HCT116 (cell line): ENCODE data around the gene SH3TC2. TPM values are rescaled to one million over a fixed set of nuclear protein-coding genes. Genes with fewer than 3 reads are reported as not detected.

ENCODE experiments used
- ATAC-seq: fragments of 200-7000 bp; cut with Tn5 transposase; 2 replicates; pipeline ENCODE4 v1.9.1; 2020; ENCODE audit warnings: mild to moderate bottlenecking, moderate library complexity
- BruUV-seq: library from RNA; stranded (reverse); fragments of 400-500 nt; replicated peaks from 2 replicates; lab custom pipeline; 2021; lab: Mats Ljungman, UMichigan
- CTCF ChIA-PET: fragments of 300-600 bp; sonication (Branson Sonifier 250); formaldehyde crosslinking; loops from one replicate; lab custom pipeline; 2021; ENCODE audit warnings: antibody characterized with exemption; lab: Charles Lee
- POLR2A ChIA-PET: fragments of 300-600, 350-600 bp; sonication (Branson Sonifier 250); formaldehyde crosslinking; loops from one replicate; lab custom pipeline; 2021; ENCODE audit warnings: antibody characterized with exemption; lab: Charles Lee
- RAD21 ChIA-PET, 2 experiments: fragments of 300-600 bp; sonication (Branson Sonifier 250); formaldehyde crosslinking; loops; one replicate each; lab custom pipeline; 2023; ENCODE audit warnings: low total read pairs in 2 of 2; ENCODE audit not compliant: uncharacterized antibody in 2 of 2, unreplicated experiment in 2 of 2, low non-redundant PET in 1 of 2; lab: Charles Lee
- DNase-seq: peaks from one replicate; pipeline ENCODE4 v3.0.0-alpha.2; 2010; ENCODE audit warnings: low read depth, low spot score
- H2AFZ ChIP-seq: fragments of 200-600 bp; shearing (Covaris generic), sonication (generic); 2 replicates; pipeline ENCODE4 v1.6.1; 2017; ENCODE audit warnings: low read depth, mixed run types, mixed read lengths, antibody characterized with exemption, low read length; ENCODE audit not compliant: poor library complexity, severe bottlenecking
- H3K27ac ChIP-seq: 2 replicates; pipeline ENCODE4 v1.5.1; 2012; ENCODE audit warnings: low read depth, low read length
- H3K27me3 ChIP-seq: fragments of 200-600 bp; sonication (generic); 2 replicates; pipeline ENCODE4 v1.6.1; 2016; ENCODE audit warnings: mixed run types, low read length, mixed read lengths; ENCODE audit not compliant: insufficient read depth
- H3K36me3 ChIP-seq, 2 experiments: fragments of 200-500 bp in 1 of 2; fragments of 200-600 bp in 1 of 2; sonication (Bioruptor generic) in 1 of 2; sonication (generic) in 1 of 2; 2 replicates each; pipeline versions ENCODE4 v1.5.1 to v1.6.1; 2014 to 2016; ENCODE audit warnings: low read length in 2 of 2, inconsistent platforms in 1 of 2, mixed read lengths in 1 of 2, mixed run types in 1 of 2; ENCODE audit not compliant: insufficient read depth in 2 of 2, control insufficient read depth in 1 of 2
- H3K4me1 ChIP-seq, 2 experiments: fragments of 200-600 bp in 1 of 2; sonication (generic) in 1 of 2; 2 replicates each; pipeline versions ENCODE4 v1.5.1 to v1.6.1; 2012 to 2017; ENCODE audit warnings: low read length in 2 of 2, inconsistent platforms in 1 of 2, mild to moderate bottlenecking in 1 of 2, mixed read lengths in 1 of 2, mixed run types in 1 of 2, moderate library complexity in 1 of 2; ENCODE audit not compliant: insufficient read depth in 2 of 2, control insufficient read depth in 1 of 2
- H3K4me2 ChIP-seq: fragments of 200-600 bp; sonication (generic); 2 replicates; pipeline ENCODE4 v1.6.1; 2017; ENCODE audit warnings: mixed run types, low read length, mixed read lengths
- H3K4me3 ChIP-seq, 2 experiments: fragments of 200-600 bp in 1 of 2; sonication (generic) in 1 of 2; replicated peaks in 1 of 2; 2 replicates each; pipeline ENCODE4 v1.5.1; 2011 to 2016; ENCODE audit warnings: low read length in 2 of 2, control low read depth in 1 of 2, low read depth in 1 of 2, mild to moderate bottlenecking in 1 of 2, mixed read lengths in 1 of 2, mixed run types in 1 of 2
- H3K79me2 ChIP-seq: fragments of 200-600 bp; sonication (generic); 2 replicates; pipeline ENCODE4 v1.6.1; 2017; ENCODE audit warnings: mild to moderate bottlenecking, mixed run types, low read length, moderate library complexity, mixed read lengths; ENCODE audit not compliant: insufficient read depth
- H3K9ac ChIP-seq: fragments of 200-600 bp; sonication (generic); 2 replicates; pipeline ENCODE4 v1.6.1; 2016; ENCODE audit warnings: low read length, mixed read lengths
- H3K9me2 ChIP-seq: fragments of 200-600 bp; sonication (generic), shearing (Covaris generic); 2 replicates; pipeline ENCODE4 v1.6.1; 2017; ENCODE audit warnings: mixed run types, mild to moderate bottlenecking, moderate library complexity; ENCODE audit not compliant: insufficient read depth
- H3K9me3 ChIP-seq, 2 experiments: fragments of 200-500 bp in 1 of 2; fragments of 200-600 bp in 1 of 2; sonication (Bioruptor generic) in 1 of 2; sonication (generic) in 1 of 2; 2 replicates each; pipeline ENCODE4 v1.6.1; 2014 to 2017; ENCODE audit warnings: low read length in 2 of 2, mixed read lengths in 2 of 2, inconsistent platforms in 1 of 2, low read depth in 1 of 2, mild to moderate bottlenecking in 1 of 2, mixed run types in 1 of 2, moderate library complexity in 1 of 2; ENCODE audit not compliant: control insufficient read depth in 1 of 2, insufficient read depth in 1 of 2
- H4K20me1 ChIP-seq: fragments of 200-600 bp; sonication (generic), shearing (Covaris generic); 2 replicates; pipeline ENCODE4 v1.6.1; 2017; ENCODE audit warnings: mixed run types, mild to moderate bottlenecking, moderate library complexity; ENCODE audit not compliant: insufficient read depth
- CBX3 ChIP-seq: IDR thresholded peaks from 2 replicates; pipeline ENCODE4 v1.6.1; 2012; ENCODE audit warnings: low read depth
- CEBPB ChIP-seq: IDR thresholded peaks from 2 replicates; pipeline ENCODE4 v1.6.1; 2012; ENCODE audit warnings: low read depth
- EGR1 ChIP-seq: IDR thresholded peaks from 2 replicates; pipeline ENCODE4 v1.6.1; 2012; ENCODE audit warnings: low read depth
- EZH2 ChIP-seq: fragments of 200-600 bp; sonication (generic); IDR thresholded peaks from 2 replicates; pipeline ENCODE4 v1.6.1; 2017; ENCODE audit warnings: antibody characterized with exemption, mixed run types
- FOSL1 ChIP-seq: IDR thresholded peaks from 2 replicates; pipeline ENCODE4 v1.6.1; 2012; ENCODE audit warnings: low read depth
- JUND ChIP-seq: IDR thresholded peaks from 2 replicates; pipeline ENCODE4 v1.6.1; 2012
- POLR2AphosphoS5 ChIP-seq: IDR thresholded peaks from 2 replicates; pipeline ENCODE4 v1.6.1; 2011; ENCODE audit warnings: mild to moderate bottlenecking, low read depth, low read length, moderate library complexity
- RAD21 ChIP-seq: IDR thresholded peaks from 2 replicates; pipeline ENCODE4 v1.6.1; 2012; ENCODE audit warnings: low read depth, mild to moderate bottlenecking
- SIN3A ChIP-seq: IDR thresholded peaks from 2 replicates; pipeline ENCODE4 v1.6.1; 2012; ENCODE audit warnings: low read depth
- SP1 ChIP-seq: IDR thresholded peaks from 2 replicates; pipeline ENCODE4 v1.6.1; 2012; ENCODE audit warnings: low read depth
- TCF7L2 ChIP-seq: IDR thresholded peaks from 2 replicates; pipeline ENCODE4 v1.7.0; 2011; ENCODE audit warnings: borderline replicate concordance, inconsistent platforms; ENCODE audit not compliant: insufficient read depth, insufficient read length; ENCODE audit errors: extremely low read depth
- ZFX ChIP-seq: fragments of 450-650 bp; IDR thresholded peaks from 2 replicates; pipeline ENCODE4 v1.6.1; 2017
- intact Hi-C: fragments of 100-400 bp; cut with micrococcal nuclease; formaldehyde crosslinking; loops from 2 replicates; pipeline ENCODE4 v1.10.0; 2022
- total RNA-seq: library from RNA; stranded (reverse); gene quantifications from one replicate; pipeline ENCODE4 v1.2.1, GENCODE V29; 2021; ENCODE audit not compliant: unreplicated experiment
- TF ChIP-seq, protein P1 (sequence below): IDR thresholded peaks from 2 replicates; pipeline ENCODE4 v1.6.1; 2011; ENCODE audit warnings: mild to moderate bottlenecking, low read length, moderate library complexity; ENCODE audit not compliant: insufficient replicate concordance; ENCODE audit errors: extremely low read depth
- TF ChIP-seq, protein P2 (sequence below): IDR thresholded peaks from 2 replicates; pipeline ENCODE4 v1.6.1; 2012

Gene SH3TC2
- total RNA-seq, 1 experiment from 2014 or later: 12.8 TPM

DNA sequence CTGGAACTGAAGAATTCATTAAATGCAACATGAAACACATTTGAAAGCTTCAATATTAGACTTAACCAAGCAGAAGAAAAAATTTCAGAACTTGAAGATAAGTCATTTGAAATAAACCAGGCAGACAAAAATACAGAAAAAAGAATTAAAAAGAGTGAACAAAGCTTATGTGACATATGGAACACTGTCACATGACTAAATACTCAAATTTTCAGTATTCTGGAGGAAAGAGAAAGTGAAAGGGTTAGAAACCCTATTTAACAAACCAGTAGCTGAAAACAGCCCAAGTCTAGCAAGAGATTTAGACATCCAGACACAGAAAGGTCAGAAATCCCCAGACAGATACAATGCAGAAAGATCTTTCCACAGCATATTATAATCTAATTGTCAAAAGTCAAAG lies 37.1 kb upstream of the SH3TC2 start:
- H3K9ac ChIP-seq: no peak overlapping the region
- ChIA-PET CTCF (no interaction called here), RAD21 (no interaction called here)
- peaks cover 0 to 8% of the 10 kb centered on the region in 2 experiments; a peak in 1 of 4 replicates for H3K9me3 ChIP-seq
- H2AFZ ChIP-seq: no peak overlapping the region
- intact Hi-C loops: no loop called here
- no peak for DNase-seq
- no peaks in the 10 kb centered on the region for H3K9me2 ChIP-seq
- H4K20me1 ChIP-seq: no peaks in the 10 kb centered on the region
- no peak for ATAC-seq
- no peak overlapping the region for H3K4me3 ChIP-seq
- no peak for TF ChIP-seq RAD21
- TF ChIP-seq, protein P1, sequence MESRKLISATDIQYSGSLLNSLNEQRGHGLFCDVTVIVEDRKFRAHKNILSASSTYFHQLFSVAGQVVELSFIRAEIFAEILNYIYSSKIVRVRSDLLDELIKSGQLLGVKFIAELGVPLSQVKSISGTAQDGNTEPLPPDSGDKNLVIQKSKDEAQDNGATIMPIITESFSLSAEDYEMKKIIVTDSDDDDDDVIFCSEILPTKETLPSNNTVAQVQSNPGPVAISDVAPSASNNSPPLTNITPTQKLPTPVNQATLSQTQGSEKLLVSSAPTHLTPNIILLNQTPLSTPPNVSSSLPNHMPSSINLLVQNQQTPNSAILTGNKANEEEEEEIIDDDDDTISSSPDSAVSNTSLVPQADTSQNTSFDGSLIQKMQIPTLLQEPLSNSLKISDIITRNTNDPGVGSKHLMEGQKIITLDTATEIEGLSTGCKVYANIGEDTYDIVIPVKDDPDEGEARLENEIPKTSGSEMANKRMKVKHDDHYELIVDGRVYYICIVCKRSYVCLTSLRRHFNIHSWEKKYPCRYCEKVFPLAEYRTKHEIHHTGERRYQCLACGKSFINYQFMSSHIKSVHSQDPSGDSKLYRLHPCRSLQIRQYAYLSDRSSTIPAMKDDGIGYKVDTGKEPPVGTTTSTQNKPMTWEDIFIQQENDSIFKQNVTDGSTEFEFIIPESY: no peak
- TF ChIP-seq, all 23 proteins: peak for 0
- Histone ChIP-seq H3K79me2 (no peaks in the 10 kb centered on the region), H3K4me2 (no peak overlapping the region), H3K36me3 (no peaks in the 10 kb centered on the region), H3K27ac (no peak overlapping the region), H3K4me1 (no peaks in the 10 kb centered on the region), H3K27me3 (no peaks in the 10 kb centered on the region)
- POLR2A ChIA-PET: interaction anchor here (1.1 kb wide), 1 partner anchor 29 kb away, joined by 4 read pairs; no protein-coding TSS in a partner anchor
- BruUV-seq: no TSS peak

DNA sequence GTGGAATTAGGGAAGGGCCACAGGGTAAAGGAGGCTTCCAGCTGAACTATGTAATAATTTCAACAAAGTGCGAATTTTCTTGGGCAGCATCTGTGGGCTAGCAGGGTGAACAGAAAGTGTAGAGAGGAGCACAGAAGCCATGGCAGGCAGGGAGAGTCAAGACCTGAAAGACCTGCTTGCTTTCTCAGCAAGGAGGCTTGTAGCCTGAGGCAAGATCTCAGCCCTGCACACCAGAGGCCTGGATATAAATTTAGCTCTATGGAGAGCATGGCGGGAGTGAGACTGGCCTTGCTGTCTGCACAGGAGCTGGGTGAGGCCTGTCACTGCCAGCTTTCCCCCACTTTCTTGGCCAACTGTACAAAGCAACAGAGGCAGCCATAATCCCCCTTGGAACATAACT lies 32.1 kb upstream of the SH3TC2 start:
- intact Hi-C loops: no loop called here
- no peak for ATAC-seq
- Histone ChIP-seq H3K9ac (no peak overlapping the region), H3K4me3 (no peak overlapping the region), H3K4me2 (no peak overlapping the region), H3K27me3 (no peaks in the 10 kb centered on the region), H3K36me3 (no peaks in the 10 kb centered on the region), H3K79me2 (no peaks in the 10 kb centered on the region)
- no TSS peak for BruUV-seq
- TF ChIP-seq CEBPB: no peak
- no peak for TF ChIP-seq CBX3
- no peak for TF ChIP-seq FOSL1
- no peak for TF ChIP-seq JUND
- TF ChIP-seq TCF7L2: no peak
- TF ChIP-seq, protein P2, sequence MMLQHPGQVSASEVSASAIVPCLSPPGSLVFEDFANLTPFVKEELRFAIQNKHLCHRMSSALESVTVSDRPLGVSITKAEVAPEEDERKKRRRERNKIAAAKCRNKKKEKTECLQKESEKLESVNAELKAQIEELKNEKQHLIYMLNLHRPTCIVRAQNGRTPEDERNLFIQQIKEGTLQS: no peak
- TF ChIP-seq POLR2AphosphoS5: no peak
- no peak for TF ChIP-seq EGR1
- TF ChIP-seq RAD21: no peak
- no peak for TF ChIP-seq ZFX
- no peak for TF ChIP-seq SIN3A
- TF ChIP-seq EZH2: no peak
- TF ChIP-seq SP1: no peak
- TF ChIP-seq, all 23 proteins: peak for 0
- Histone ChIP-seq H3K9me3 (peaks cover 0 to 5% of the 10 kb centered on the region in 2 experiments; a peak in 1 of 4 replicates), H2AFZ (no peak overlapping the region), H4K20me1 (no peaks in the 10 kb centered on the region), H3K4me1 (no peaks in the 10 kb centered on the region), H3K27ac (no peak overlapping the region), H3K9me2 (no peaks in the 10 kb centered on the region)
- RAD21 ChIA-PET: no interaction called here
- CTCF ChIA-PET: no interaction called here
- POLR2A ChIA-PET: no interaction called here
- DNase-seq: no peak
